GM23338 (cell line): ENCODE measurements around the gene LCP2.

ENCODE experiments used
- CREB1 ChIP-seq: fragments of 250-450 bp; sonication (Bioruptor Pico); IDR thresholded peaks from 2 replicates; pipeline ENCODE4 v1.5.0; 2020; ENCODE audit warnings: low read depth, mild to moderate bottlenecking, moderate library complexity
- CTCF ChIP-seq, 2 experiments: fragments of 200-600 bp in 1 of 2; sonication (generic) in 1 of 2; conservative IDR thresholded peaks; 2 replicates each; pipeline versions ENCODE4 v1.5.1 to v1.6.1; 2016 to 2017; ENCODE audit warnings: antibody characterized with exemption in 2 of 2, low read depth in 2 of 2, mild to moderate bottlenecking in 2 of 2, moderate library complexity in 1 of 2
- EZH2 ChIP-seq: fragments of 200-600 bp; sonication (generic); IDR thresholded peaks from one replicate; pipeline ENCODE4 v1.8.0; 2017; ENCODE audit warnings: antibody characterized with exemption, mild to moderate bottlenecking, low read depth; ENCODE audit not compliant: unreplicated experiment
- EZH2phosphoT487 ChIP-seq: fragments of 200-600 bp; sonication (generic); IDR thresholded peaks from one replicate; pipeline ENCODE4 v1.8.1; 2018; ENCODE audit warnings: antibody characterized with exemption; ENCODE audit not compliant: unreplicated experiment
- JUNB ChIP-seq: IDR thresholded peaks from one replicate; pipeline ENCODE4 v1.6.1; 2016; ENCODE audit warnings: antibody characterized with exemption; ENCODE audit not compliant: unreplicated experiment
- POLR2AphosphoS5 ChIP-seq: IDR thresholded peaks from 2 replicates; pipeline ENCODE4 v1.6.1; 2016; ENCODE audit warnings: antibody characterized with exemption, low read depth
- REST ChIP-seq: IDR thresholded peaks from one replicate; pipeline ENCODE4 v1.6.1; 2018; ENCODE audit warnings: antibody characterized with exemption; ENCODE audit not compliant: unreplicated experiment
- ZNF114 ChIP-seq: fragments of 250-450 bp; sonication (Bioruptor Pico); IDR thresholded peaks from 2 replicates; pipeline ENCODE4 v1.5.0; 2020; ENCODE audit warnings: mild to moderate bottlenecking, moderate library complexity
- ZNF331 ChIP-seq: fragments of 250-450 bp; sonication (Bioruptor Pico); IDR thresholded peaks from 2 replicates; pipeline ENCODE4 v1.5.0; 2020; ENCODE audit warnings: low read depth, mild to moderate bottlenecking, moderate library complexity

- TF ChIP-seq CTCF (conservative IDR thresholded peaks at IDR 0.05; ENCODE audit: low read depth in 2 of 2) (peak; percentile 13 to 37; a peak in 2 of 4 replicates), EZH2 (no peak), POLR2AphosphoS5 (no peak), REST (no peak), JUNB (no peak), CREB1 (CRISPR knock-in tag) (no peak), EZH2phosphoT487 (no peak), ZNF331 (no peak), ZNF114 (CRISPR knock-in tag) (no peak)
These were observed 5.3 kb upstream of the LCP2 start for GRCh38 chr5:170302653-170303501.
